ENCODE data around the gene ANKH.

- no peak for TF ChIP-seq CTCF (IDR thresholded peaks at IDR 0.05; ENCODE audit: poor library complexity, severe bottlenecking)
- no peak for TF ChIP-seq EZH2 (IDR thresholded peaks at IDR 0.05; ENCODE audit: borderline replicate concordance, insufficient read depth, low read length, poor library complexity, severe bottlenecking)
These were observed 211.6 kb downstream of the ANKH start for GRCh38 chr5:14659821-14660607.

All from neural cell (in vitro differentiated cells).